LoVo (cell line): ENCODE measurements around the gene RELA.

Experiments used
- DNase-seq: peaks from one replicate; pipeline ENCODE4 v3.0.0-alpha.2; 2016; ENCODE audit warnings: low spot score

RELA gene

GRCh38 chr11:65633390-65634108, 29.2 kb downstream of the RELA start:
- no peak for DNase-seq

- no peak for DNase-seq
Observed at GRCh38 chr11:65630215-65630614, 32.5 kb downstream of the RELA start.

GRCh38 chr11:65629579-65629978, 33.1 kb downstream of the RELA start:
- no peak for DNase-seq

- no peak for DNase-seq
Observed at GRCh38 chr11:65627202-65627601, 35.5 kb downstream of the RELA start.

DNA sequence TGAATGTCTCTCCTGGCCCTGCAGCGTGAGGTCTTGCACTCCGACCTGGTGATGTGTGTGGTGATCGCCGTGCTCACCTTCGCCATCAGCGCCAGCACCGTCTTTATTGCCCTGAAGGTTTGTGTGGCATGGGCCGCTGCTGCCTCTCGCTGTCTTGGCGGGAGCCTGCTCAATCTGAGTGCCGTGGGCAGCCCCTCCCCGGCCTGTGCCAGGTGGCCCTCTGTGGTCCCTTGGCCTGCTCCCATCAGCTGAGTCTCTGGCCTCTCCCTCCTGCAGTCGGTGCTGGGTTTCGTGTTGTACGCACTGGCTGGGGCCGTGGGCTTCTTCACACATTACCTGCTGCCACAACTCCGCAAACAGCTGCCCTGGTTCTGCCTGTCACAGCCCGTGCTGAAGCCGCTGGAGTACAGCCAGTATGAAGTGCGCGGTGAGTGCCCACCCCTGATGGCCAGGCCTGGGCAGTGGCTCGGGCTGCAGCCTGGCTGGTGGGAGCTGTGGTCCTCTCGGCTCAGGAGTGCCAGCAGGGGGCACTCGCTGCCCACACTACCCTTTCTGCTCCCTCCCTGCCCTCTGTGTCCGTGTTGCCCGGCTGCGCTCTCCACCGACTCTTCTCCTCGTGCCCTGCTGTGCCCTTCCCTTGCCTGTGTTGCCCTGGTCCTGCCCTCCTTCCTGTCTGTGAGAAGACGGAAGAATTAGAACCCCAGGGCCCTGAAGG, 36.9 kb downstream of the RELA start:
- DNase-seq: no peak

DNA sequence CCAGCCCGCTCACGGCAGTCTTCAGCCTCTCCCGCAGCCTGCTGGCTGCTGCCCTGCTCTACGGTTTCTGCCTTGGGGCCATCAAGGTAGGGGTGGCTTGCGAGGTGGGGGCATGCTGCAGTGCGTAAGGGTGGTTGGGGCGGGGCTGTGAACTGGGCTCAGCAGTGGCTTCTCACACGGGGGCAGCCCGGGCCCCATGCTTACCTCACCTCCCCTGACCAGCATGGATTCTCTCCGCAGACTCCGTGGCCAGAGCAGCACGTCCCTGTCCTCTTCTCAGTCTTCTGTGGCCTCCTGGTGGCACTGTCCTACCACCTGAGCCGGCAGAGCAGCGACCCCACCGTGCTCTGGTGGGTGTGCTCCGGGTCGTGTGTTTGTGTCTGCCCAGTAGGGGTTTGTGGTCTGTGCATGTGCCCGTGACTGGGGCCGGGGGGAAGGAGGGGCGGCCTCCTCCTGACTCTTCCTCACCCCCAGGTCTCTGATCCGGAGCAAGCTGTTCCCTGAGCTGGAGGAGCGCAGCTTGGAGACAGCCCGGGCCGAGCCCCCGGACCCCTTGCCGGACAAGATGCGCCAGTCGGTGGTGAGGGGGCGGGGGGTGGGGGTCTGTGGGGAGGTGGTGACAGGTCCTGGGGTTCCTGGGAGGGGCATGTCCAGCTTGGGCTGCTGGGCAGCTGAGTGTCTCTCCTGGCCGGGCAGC, 37.6 kb downstream of the RELA start:
- DNase-seq: no peak

- DNase-seq: no peak
Observed at GRCh38 chr11:65623852-65624616, 38.7 kb downstream of the RELA start.

GRCh38 chr11:65623177-65623576, 39.5 kb downstream of the RELA start:
- DNase-seq: no peak

DNA sequence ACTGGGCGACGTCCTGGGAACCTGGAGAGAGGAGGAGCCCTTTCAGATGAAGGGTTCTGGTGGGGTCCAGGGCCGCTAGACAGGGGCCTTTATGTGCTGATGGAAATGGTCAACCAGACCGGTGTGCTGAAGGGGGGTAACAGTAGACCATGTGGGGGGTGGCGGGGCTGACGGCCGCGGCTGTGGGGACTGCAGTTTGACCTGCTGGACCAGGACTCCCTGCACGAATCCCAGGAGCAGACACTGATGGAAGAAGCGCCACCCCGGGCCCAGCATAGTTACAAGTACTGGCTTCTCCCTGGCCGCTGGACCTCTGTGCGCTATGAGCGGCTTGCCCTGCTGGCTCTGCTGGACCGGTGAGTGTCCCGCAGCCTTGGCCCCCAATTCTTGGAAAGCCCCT, 40.7 kb downstream of the RELA start:
- no peak for DNase-seq

- DNase-seq: no peak
Observed at GRCh38 chr11:65621460-65621859, 41.3 kb downstream of the RELA start.

DNA sequence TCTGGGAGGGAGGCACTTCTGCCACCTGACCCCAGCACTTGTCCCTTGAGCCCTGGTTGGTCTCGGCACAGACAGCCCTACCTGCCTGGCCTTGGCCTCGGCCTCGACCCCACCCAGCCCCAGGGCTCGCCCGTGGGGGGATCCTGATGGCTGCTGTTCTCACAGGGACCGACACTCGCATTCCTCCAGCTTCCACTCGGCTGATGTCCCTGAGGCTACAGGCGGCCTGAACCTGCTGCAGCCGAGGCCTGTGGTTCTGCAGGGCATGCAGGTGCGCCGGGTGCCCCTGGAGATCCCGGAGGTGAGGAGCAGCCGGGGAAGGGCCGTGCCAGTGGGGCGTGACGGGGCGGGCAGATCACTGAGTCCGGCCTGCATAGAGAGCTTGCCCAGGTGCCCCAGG, 42.0 kb downstream of the RELA start:
- DNase-seq: no peak

- DNase-seq: no peak
Observed at GRCh38 chr11:65619281-65619928, 43.3 kb downstream of the RELA start.

DNA sequence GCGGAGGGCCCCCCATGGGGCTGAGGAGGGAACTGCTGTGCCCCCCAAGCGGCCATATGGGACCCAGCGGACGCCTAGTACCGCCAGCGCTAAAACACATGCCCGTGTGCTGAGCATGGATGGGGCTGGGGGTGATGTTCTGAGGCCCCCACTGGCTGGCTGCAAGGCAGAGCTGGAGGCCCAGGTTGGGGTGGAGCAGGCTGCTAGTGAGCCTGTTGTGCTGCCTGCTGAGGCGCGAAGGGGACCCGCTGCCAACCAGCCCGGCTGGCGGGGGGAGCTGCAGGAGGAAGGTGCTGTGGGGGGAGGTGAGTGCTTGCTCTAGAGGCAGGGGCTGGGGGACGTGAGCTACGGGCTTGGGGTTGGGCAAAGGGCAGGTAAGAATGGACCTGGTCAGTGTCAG, 44.0 kb downstream of the RELA start:
- no peak for DNase-seq

DNA sequence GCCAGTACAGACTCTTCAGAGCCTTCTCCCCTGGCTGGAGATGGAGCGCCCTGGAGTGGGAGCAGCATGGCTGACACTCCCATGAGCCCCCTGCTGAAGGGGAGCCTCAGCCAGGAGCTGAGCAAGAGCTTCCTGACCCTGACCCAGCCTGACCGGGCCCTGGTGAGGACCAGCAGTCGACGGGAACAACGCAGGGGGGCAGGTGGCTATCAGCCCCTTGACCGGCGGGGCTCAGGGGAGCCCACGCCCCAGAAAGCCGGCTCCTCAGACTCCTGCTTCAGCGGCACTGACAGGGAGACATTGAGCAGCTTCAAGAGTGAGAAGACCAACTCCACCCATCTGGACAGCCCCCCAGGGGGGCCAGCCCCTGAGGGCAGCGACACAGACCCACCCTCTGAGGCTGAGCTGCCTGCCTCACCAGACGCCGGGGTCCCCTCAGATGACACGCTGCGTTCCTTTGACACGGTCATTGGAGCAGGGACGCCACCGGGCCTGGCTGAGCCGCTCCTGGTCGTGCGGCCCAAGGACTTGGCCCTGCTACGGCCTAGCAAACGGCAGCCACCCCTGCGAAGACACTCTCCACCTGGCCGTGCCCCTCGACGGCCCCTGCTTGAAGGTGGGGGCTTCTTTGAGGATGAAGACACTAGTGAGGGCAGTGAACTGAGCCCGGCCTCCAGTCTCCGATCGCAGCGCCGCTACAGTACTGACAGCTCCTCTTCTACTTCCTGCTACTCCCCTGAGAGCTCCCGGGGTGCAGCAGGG, 44.5 kb downstream of the RELA start:
- no peak for DNase-seq

DNA sequence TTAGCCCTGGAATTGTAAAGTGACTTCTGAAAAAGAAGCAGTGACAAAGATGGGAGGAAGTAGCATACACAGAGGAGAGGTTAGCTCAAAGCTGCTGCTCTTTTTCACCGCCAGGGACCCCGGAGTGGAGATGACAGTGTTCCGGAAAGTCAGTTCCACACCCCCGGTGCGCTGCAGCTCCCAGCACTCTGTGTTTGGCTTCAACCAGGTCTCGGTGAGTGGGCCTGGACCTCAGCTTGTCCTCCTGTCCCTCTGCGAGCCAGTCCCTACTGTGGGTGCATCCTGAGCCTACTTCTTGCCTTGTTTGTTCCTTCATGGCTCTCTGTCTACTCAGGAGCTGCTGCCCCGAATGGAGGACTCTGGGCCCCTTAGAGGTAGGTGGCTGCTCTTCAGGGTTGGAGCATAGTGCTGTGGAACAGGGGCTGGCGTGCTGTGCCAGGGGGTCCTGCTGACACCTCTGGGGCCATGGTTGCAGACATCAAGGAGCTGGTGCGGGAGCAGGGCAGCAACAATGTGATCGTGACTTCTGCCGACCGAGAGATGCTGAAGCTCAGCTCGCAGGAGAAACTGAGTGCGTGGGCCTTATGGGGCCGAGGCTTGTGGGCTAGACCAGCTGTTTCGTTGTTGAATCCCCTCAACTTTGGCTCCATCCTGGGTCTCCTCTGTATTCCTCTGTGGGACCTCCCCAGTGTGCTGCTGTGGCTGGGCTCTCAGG, 45.4 kb downstream of the RELA start:
- no peak for DNase-seq

DNA sequence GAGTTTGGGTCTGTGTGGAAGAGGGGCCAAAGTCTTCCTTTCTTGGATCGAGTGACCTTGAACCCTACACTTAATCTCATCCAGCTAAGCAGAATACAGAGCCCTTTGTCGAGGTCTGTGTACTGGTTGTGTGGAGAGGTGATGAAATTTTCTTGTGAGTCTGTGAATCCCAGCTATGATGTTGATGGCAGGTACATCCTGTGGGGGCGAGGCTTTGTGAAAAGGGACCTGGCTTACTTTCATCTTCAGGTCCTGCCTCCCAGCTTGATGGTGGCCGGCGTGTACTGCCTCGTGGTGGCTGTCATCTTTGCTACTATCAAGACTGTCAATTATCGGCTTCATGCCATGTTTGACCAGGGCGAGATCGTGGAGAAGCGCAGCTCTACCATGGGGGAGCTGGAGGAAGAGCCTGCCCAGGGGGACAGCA, 46.1 kb downstream of the RELA start:
- DNase-seq: no peak

DNA sequence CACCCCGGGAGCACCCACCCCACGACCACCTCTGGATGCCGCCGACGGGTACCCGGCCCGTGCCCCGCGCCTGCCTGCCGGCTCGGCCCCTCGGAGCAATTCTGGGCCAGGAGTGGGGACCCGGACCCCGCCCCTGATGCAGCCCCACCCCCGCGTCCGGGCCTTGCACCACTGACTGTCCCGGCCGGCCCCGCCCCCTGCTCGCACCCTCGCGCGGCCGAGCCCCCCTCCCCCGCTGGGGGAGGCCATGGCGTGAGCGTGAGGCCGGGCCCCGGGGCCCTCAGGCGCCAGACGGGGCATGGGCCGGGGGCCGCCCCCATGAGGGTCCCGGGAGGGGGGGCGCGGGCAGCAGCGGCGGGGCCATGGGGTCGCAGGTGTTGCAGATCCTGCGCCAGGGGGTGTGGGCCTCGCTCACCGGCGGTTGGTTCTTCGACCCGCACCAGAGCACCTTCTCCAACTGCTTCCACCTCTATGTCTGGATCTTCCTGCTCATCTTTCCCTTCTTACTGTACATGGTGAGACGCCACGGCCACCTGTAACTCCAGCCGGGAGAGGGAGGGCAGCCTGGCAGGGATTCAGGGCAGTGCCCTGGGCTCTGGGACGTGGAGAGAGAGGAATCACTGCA, 46.7 kb downstream of the RELA start:
- no peak for DNase-seq

GRCh38 chr11:65615229-65615949, 47.3 kb downstream of the RELA start, which contains the start of gene PCNX3:
Gene PCNX3 (plus strand): TSS chr11:65615776. CDS start chr11:65616312, 536 bp downstream.
- DNase-seq: peak; percentile 100
